HEK293T (cell line): Measurements from ENCODE around the gene SSRP1.

ENCODE experiments used
- ARNT ChIP-seq: fragments of 450-650 bp; IDR thresholded peaks from 2 replicates; pipeline ENCODE4 v1.6.1; 2017; ENCODE audit warnings: mild to moderate bottlenecking
- BHLHE40 ChIP-seq: fragments of 450-650 bp; IDR thresholded peaks from 2 replicates; pipeline ENCODE4 v1.6.1; 2016; ENCODE audit warnings: mild to moderate bottlenecking, moderate library complexity, borderline replicate concordance
- CTBP1 ChIP-seq: fragments of 450-650 bp; IDR thresholded peaks from 2 replicates; pipeline ENCODE4 v1.6.1; 2016; ENCODE audit warnings: borderline replicate concordance
- ELF4 ChIP-seq: fragments of 450-650 bp; IDR thresholded peaks from 2 replicates; pipeline ENCODE4 v1.6.1; 2017; ENCODE audit warnings: antibody characterized with exemption
- FOXK2 ChIP-seq: fragments of 450-650 bp; IDR thresholded peaks from 2 replicates; pipeline ENCODE4 v1.6.1; 2016; ENCODE audit warnings: mild to moderate bottlenecking
- FOXM1 ChIP-seq: fragments of 450-650 bp; IDR thresholded peaks from 2 replicates; pipeline ENCODE4 v1.6.1; 2017; ENCODE audit warnings: mild to moderate bottlenecking, borderline replicate concordance
- LEF1 ChIP-seq: fragments of 450-650 bp; IDR thresholded peaks from 2 replicates; pipeline ENCODE4 v1.6.1; 2017; ENCODE audit warnings: mild to moderate bottlenecking, borderline replicate concordance
- SP1 ChIP-seq: fragments of 450-650 bp; IDR thresholded peaks from 2 replicates; pipeline ENCODE4 v1.6.1; 2017
- SUZ12 ChIP-seq: fragments of 450-650 bp; IDR thresholded peaks from 2 replicates; pipeline ENCODE4 v1.6.1; 2016; ENCODE audit warnings: mild to moderate bottlenecking
- TARDBP ChIP-seq: fragments of 450-650 bp; IDR thresholded peaks from 2 replicates; pipeline ENCODE4 v1.6.1; 2016

DNA sequence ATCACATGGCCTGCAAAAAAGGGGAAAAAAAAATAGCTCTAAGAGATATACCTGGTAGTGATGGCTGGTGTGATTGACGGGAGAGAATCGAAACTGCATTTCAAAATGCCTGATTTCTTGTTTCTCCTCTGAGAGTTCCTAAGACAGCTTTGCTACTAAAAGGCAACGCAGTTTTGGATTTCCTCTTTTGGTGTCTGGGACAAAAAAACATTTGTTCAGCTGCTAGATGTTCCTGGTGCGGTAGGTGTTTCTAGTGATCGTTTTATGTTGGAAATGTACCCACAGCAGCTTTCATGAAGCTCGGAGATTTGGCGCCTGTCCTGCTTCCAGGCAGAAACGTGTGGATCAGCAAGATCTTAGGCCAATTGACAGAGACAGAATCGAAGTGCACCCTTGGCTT is 20.6 kb upstream of the SSRP1 start:
- TF ChIP-seq ARNT (no peak), CTBP1 (no peak), LEF1 (no peak), FOXK2 (no peak), SP1 (no peak), TARDBP (no peak), SUZ12 (no peak), ELF4 (no peak), FOXM1 (no peak), BHLHE40 (no peak)
